Fibroblast of villous mesenchyme (primary cell): ENCODE data around the gene WDR86. TPM values are rescaled to one million over a fixed set of nuclear protein-coding genes. Genes with fewer than 3 reads are reported as not detected.
A peak's percentile ranks its signal among the peaks of the same experiment; 100 is the strongest.

Experiments used
- DNase-seq: peaks from one replicate; pipeline ENCODE4 v3.0.0-alpha.2; 2010; ENCODE audit warnings: low read depth
- H3K4me3 ChIP-seq: 2 replicates; pipeline ENCODE4 v1.5.1; 2011; ENCODE audit warnings: low read depth, mild to moderate bottlenecking, low read length
- CTCF ChIP-seq: IDR thresholded peaks from 2 replicates; pipeline ENCODE4 v1.5.1; 2012; ENCODE audit warnings: low read depth, mild to moderate bottlenecking, low read length; ENCODE audit not compliant: insufficient read depth
- total RNA-seq: library from RNA; depleted of rRNA; stranded (reverse); fragments of >200 nt; gene quantifications from 2 replicates; pipeline ENCODE4 v1.2.3, GENCODE V29; 2012

Gene WDR86
- total RNA-seq, 1 donor, result 1.3 TPM

GRCh38 chr7:151436446-151437158 lies 26.8 kb upstream of the WDR86 start:
- TF ChIP-seq CTCF, result no peak
- no peak overlapping the region for H3K4me3 ChIP-seq
- DNase-seq, result peak; percentile 81

- H3K4me3 ChIP-seq, result no peak overlapping the region
- DNase-seq, result no peak
- no peak for TF ChIP-seq CTCF
Observed at GRCh38 chr7:151435971-151436370, 26.1 kb upstream of the WDR86 start.

- no peak overlapping the region for H3K4me3 ChIP-seq
- no peak for TF ChIP-seq CTCF
- no peak for DNase-seq
Observed at GRCh38 chr7:151435103-151435916, 25.5 kb upstream of the WDR86 start.

- DNase-seq, result no peak
- no peak overlapping the region for H3K4me3 ChIP-seq
- TF ChIP-seq CTCF, result no peak
Observed at GRCh38 chr7:151434549-151434948, 24.7 kb upstream of the WDR86 start.

GRCh38 chr7:151433721-151434400 lies 24.0 kb upstream of the WDR86 start:
- DNase-seq, result no peak
- TF ChIP-seq CTCF, result no peak
- H3K4me3 ChIP-seq, result no peak overlapping the region

- TF ChIP-seq CTCF, result peak; percentile 32
- H3K4me3 ChIP-seq, result no peak overlapping the region
- no peak for DNase-seq
Observed at GRCh38 chr7:151432658-151433521, 23.1 kb upstream of the WDR86 start.
